B cell (primary cell): ENCODE measurements around the gene CLEC4A.

Experiments
- EZH2 ChIP-seq: IDR thresholded peaks from 2 replicates; pipeline ENCODE4 v1.6.1; 2012; ENCODE audit warnings: borderline replicate concordance, low read depth, mild to moderate bottlenecking, moderate library complexity, low read length; ENCODE audit not compliant: insufficient read depth, poor library complexity, severe bottlenecking
- TF ChIP-seq, protein P1 (sequence below): fragments of 200-600 bp; IDR thresholded peaks from one replicate; pipeline ENCODE4 v1.8.0; 2022; ENCODE audit warnings: antibody characterized with exemption, mild to moderate bottlenecking

GRCh38 chr12:8123124-8123912 is at the start of gene CLEC4A:
- TF ChIP-seq, protein P1, sequence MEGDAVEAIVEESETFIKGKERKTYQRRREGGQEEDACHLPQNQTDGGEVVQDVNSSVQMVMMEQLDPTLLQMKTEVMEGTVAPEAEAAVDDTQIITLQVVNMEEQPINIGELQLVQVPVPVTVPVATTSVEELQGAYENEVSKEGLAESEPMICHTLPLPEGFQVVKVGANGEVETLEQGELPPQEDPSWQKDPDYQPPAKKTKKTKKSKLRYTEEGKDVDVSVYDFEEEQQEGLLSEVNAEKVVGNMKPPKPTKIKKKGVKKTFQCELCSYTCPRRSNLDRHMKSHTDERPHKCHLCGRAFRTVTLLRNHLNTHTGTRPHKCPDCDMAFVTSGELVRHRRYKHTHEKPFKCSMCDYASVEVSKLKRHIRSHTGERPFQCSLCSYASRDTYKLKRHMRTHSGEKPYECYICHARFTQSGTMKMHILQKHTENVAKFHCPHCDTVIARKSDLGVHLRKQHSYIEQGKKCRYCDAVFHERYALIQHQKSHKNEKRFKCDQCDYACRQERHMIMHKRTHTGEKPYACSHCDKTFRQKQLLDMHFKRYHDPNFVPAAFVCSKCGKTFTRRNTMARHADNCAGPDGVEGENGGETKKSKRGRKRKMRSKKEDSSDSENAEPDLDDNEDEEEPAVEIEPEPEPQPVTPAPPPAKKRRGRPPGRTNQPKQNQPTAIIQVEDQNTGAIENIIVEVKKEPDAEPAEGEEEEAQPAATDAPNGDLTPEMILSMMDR: no peak
- no peak for TF ChIP-seq EZH2
